Stimulated activated CD4-positive, alpha-beta T cell treated with anti-CD3 and anti-CD28 coated beads, Interleukin-1b, Interleukin-23, amount 100 ng/mL, for 24 hours (primary cell): ENCODE measurements around the gene GPR82.
"Not testable (repeated sequence)": the region's sequence is repeated elsewhere in the genome, so short reads cannot be mapped to it uniquely, and the experiment has no call there.

ENCODE experiments used
- DNase-seq, 4 experiments: peaks; one replicate each; pipeline ENCODE4 v3.0.0-alpha.2; 2020; ENCODE audit warnings: low read depth in 4 of 4, low spot score in 1 of 4

The GPR82 gene

GRCh38 chrX:41723826-41724225 lies at the start of gene GPR82:
Gene GPR82, plus strand, starts transcription at chrX:41724181. Its CDS starts 2,846 bp downstream, at chrX:41727027.
- DNase-seq, result no peak

GRCh38 chrX:41676361-41676760 lies 47.6 kb upstream of the GPR82 start:
- DNase-seq, result not testable (repeated sequence)

GRCh38 chrX:41677183-41678060 lies 46.6 kb upstream of the GPR82 start:
- no peak for DNase-seq

- DNase-seq, result no peak
Measured at GRCh38 chrX:41684138-41684537, 39.8 kb upstream of the GPR82 start.

- no peak for DNase-seq
Measured at GRCh38 chrX:41684940-41685339, 39.0 kb upstream of the GPR82 start.

- DNase-seq, result no peak
Measured at GRCh38 chrX:41686788-41687187, 37.2 kb upstream of the GPR82 start.

- no peak for DNase-seq
Measured at GRCh38 chrX:41688156-41688555, 35.8 kb upstream of the GPR82 start.

GRCh38 chrX:41688835-41689234 lies 35.1 kb upstream of the GPR82 start, which contains the start of gene GPR34:
Gene GPR34, plus strand, starts transcription at chrX:41688973. Its CDS starts 6,661 bp downstream, at chrX:41695634.
- DNase-seq, result no peak

- DNase-seq, result no peak
Measured at GRCh38 chrX:41689711-41690110, 34.3 kb upstream of the GPR82 start.

GRCh38 chrX:41692162-41692749 lies 31.7 kb upstream of the GPR82 start:
- DNase-seq, result no peak

- no peak for DNase-seq
Measured at GRCh38 chrX:41693024-41693423, 31.0 kb upstream of the GPR82 start.

GRCh38 chrX:41695426-41695825 lies 28.6 kb upstream of the GPR82 start:
- DNase-seq, result no peak

- DNase-seq, result no peak
Measured at GRCh38 chrX:41703574-41704029, 20.4 kb upstream of the GPR82 start.

- no peak for DNase-seq
Measured at GRCh38 chrX:41705042-41705441, 18.9 kb upstream of the GPR82 start.

GRCh38 chrX:41705680-41706374 lies 18.2 kb upstream of the GPR82 start:
- no peak for DNase-seq

GRCh38 chrX:41707218-41707617 lies 16.8 kb upstream of the GPR82 start:
- DNase-seq, result no peak

GRCh38 chrX:41708486-41708885 lies 15.5 kb upstream of the GPR82 start:
- DNase-seq, result no peak

GRCh38 chrX:41711021-41711667 lies 12.8 kb upstream of the GPR82 start:
- no peak for DNase-seq

- no peak for DNase-seq
Measured at GRCh38 chrX:41716222-41716621, 7.8 kb upstream of the GPR82 start.

GRCh38 chrX:41716767-41717473 lies 7.1 kb upstream of the GPR82 start:
- DNase-seq, result no peak
